HG02798 (cell line): Measurements from ENCODE around the gene KLHL29.
A peak's percentile ranks its signal among the peaks of the same experiment; 100 is the strongest.
"Not testable (repeated sequence)": the region's sequence is repeated elsewhere in the genome, so short reads cannot be mapped to it uniquely, and the experiment has no call there.

Experiments used
- ATAC-seq: cut with Tn5 transposase; IDR thresholded peaks from one replicate; pipeline ENCODE4 v1.9.1; 2021; ENCODE audit warnings: mild to moderate bottlenecking; ENCODE audit not compliant: unreplicated experiment, poor library complexity

The KLHL29 gene

GRCh38 chr2:23384551-23385343 lies at the start of gene KLHL29:
TSS of gene KLHL29 (plus strand) at chr2:23385179. CDS start at chr2:23562197, 177,018 bp downstream.
- peak; percentile 78 for ATAC-seq

GRCh38 chr2:23335550-23335949 lies 49.4 kb upstream of the KLHL29 start:
- ATAC-seq = no peak

- no peak for ATAC-seq
Observed at GRCh38 chr2:23342075-23342474, 42.9 kb upstream of the KLHL29 start.

- ATAC-seq = no peak
Observed at GRCh38 chr2:23346029-23346428, 39.0 kb upstream of the KLHL29 start.

GRCh38 chr2:23346781-23347180 lies 38.2 kb upstream of the KLHL29 start:
- ATAC-seq = no peak

- ATAC-seq = no peak
Observed at GRCh38 chr2:23347471-23348092, 37.4 kb upstream of the KLHL29 start.

GRCh38 chr2:23348093-23348481 lies 36.9 kb upstream of the KLHL29 start:
- ATAC-seq = not testable (repeated sequence)

- ATAC-seq = no peak
Observed at GRCh38 chr2:23349508-23349907, 35.5 kb upstream of the KLHL29 start.

- no peak for ATAC-seq
Observed at GRCh38 chr2:23350041-23350791, 34.8 kb upstream of the KLHL29 start.

GRCh38 chr2:23350792-23351355 lies 34.1 kb upstream of the KLHL29 start:
- ATAC-seq = no peak

- ATAC-seq = peak; percentile 94
Observed at GRCh38 chr2:23351388-23352141, 33.4 kb upstream of the KLHL29 start.

- peak; percentile 77 for ATAC-seq
Observed at GRCh38 chr2:23354554-23354953, 30.4 kb upstream of the KLHL29 start.

GRCh38 chr2:23355001-23355400 lies 30.0 kb upstream of the KLHL29 start:
- no peak for ATAC-seq

GRCh38 chr2:23356711-23357110 lies 28.3 kb upstream of the KLHL29 start:
- no peak for ATAC-seq

GRCh38 chr2:23359631-23360567 lies 25.1 kb upstream of the KLHL29 start:
- ATAC-seq = no peak

- no peak for ATAC-seq
Observed at GRCh38 chr2:23360571-23361125, 24.3 kb upstream of the KLHL29 start.

- no peak for ATAC-seq
Observed at GRCh38 chr2:23361152-23361551, 23.8 kb upstream of the KLHL29 start.

GRCh38 chr2:23363268-23363667 lies 21.7 kb upstream of the KLHL29 start:
- ATAC-seq = no peak

- no peak for ATAC-seq
Observed at GRCh38 chr2:23363831-23364230, 21.1 kb upstream of the KLHL29 start.
